CD4-positive, alpha-beta T cell treated with Interleukin-17A for 1 hour (primary cell): Measurements from ENCODE around the gene HPGDS.
"Not testable (repeated sequence)": the region's sequence is repeated elsewhere in the genome, so short reads cannot be mapped to it uniquely, and the experiment has no call there.

Experiments used
- DNase-seq: peaks from one replicate; pipeline ENCODE4 v3.0.0-alpha.2; 2020

HPGDS gene

GRCh38 chr4:94356444-94356843, 13.8 kb upstream of the HPGDS start:
- no peak for DNase-seq

GRCh38 chr4:94354474-94354896, 11.8 kb upstream of the HPGDS start:
- DNase-seq: no peak

GRCh38 chr4:94352996-94353395, 10.4 kb upstream of the HPGDS start:
- no peak for DNase-seq

GRCh38 chr4:94352163-94352562, 9.5 kb upstream of the HPGDS start:
- no peak for DNase-seq

GRCh38 chr4:94351319-94351718, 8.7 kb upstream of the HPGDS start:
- DNase-seq: no peak

- DNase-seq: no peak
Measured at GRCh38 chr4:94350095-94350494, 7.5 kb upstream of the HPGDS start.

GRCh38 chr4:94349193-94349592, 6.6 kb upstream of the HPGDS start:
- DNase-seq: no peak

GRCh38 chr4:94348666-94349065, 6.0 kb upstream of the HPGDS start:
- DNase-seq: no peak

- no peak for DNase-seq
Measured at GRCh38 chr4:94346541-94346940, 3.9 kb upstream of the HPGDS start.

GRCh38 chr4:94345969-94346368, 3.3 kb upstream of the HPGDS start:
- DNase-seq: no peak

GRCh38 chr4:94345266-94345665, 2.6 kb upstream of the HPGDS start:
- no peak for DNase-seq

GRCh38 chr4:94344457-94344856, 1.8 kb upstream of the HPGDS start:
- no peak for DNase-seq

GRCh38 chr4:94341481-94342370, 910 bp downstream of the HPGDS start:
- no peak for DNase-seq

GRCh38 chr4:94339779-94340178, 2.9 kb downstream of the HPGDS start:
- DNase-seq: peak; percentile 24

- DNase-seq: peak; percentile 11
Measured at GRCh38 chr4:94338681-94339351, 3.8 kb downstream of the HPGDS start.

GRCh38 chr4:94336791-94337190, 5.8 kb downstream of the HPGDS start:
- DNase-seq: not testable (repeated sequence)

GRCh38 chr4:94336303-94336702, 6.3 kb downstream of the HPGDS start:
- DNase-seq: no peak

GRCh38 chr4:94334962-94335361, 7.7 kb downstream of the HPGDS start:
- DNase-seq: no peak

GRCh38 chr4:94334476-94334875, 8.2 kb downstream of the HPGDS start:
- DNase-seq: no peak

GRCh38 chr4:94333866-94334265, 8.8 kb downstream of the HPGDS start:
- no peak for DNase-seq

- no peak for DNase-seq
Measured at GRCh38 chr4:94332983-94333590, 9.5 kb downstream of the HPGDS start.

- DNase-seq: no peak
Measured at GRCh38 chr4:94329933-94330332, 12.7 kb downstream of the HPGDS start.

GRCh38 chr4:94325835-94326234, 16.8 kb downstream of the HPGDS start:
- DNase-seq: no peak

GRCh38 chr4:94319927-94320326, 22.7 kb downstream of the HPGDS start:
- DNase-seq: not testable (repeated sequence)
